GM10248 (cell line): ENCODE data around the gene RTP5.

Experiments
- CTCF ChIA-PET: fragments of 300-600 bp; sonication (Branson Sonifier 250); formaldehyde crosslinking; extraction: SDS; loops from one replicate; lab custom pipeline; 2021; ENCODE audit warnings: antibody characterized with exemption; lab: Yijun Ruan, JAX
- POLR2A ChIA-PET: fragments of 350-650 bp; sonication (Branson Sonifier 250); formaldehyde crosslinking; extraction: SDS; loops from one replicate; lab custom pipeline; 2020; ENCODE audit warnings: antibody characterized with exemption; lab: Yijun Ruan, JAX
- DNase-seq: peaks from one replicate; pipeline ENCODE4 v3.0.0; 2012; ENCODE audit errors: extremely low spot score
- CTCF ChIP-seq: IDR thresholded peaks from 2 replicates; pipeline ENCODE4 v1.5.1; 2012; ENCODE audit warnings: mild to moderate bottlenecking, low read depth; ENCODE audit errors: extremely low read depth, missing control alignments, control extremely low read depth

The RTP5 gene

GRCh38 chr2:241901500-241902351 lies 32.2 kb downstream of the RTP5 start:
- ChIA-PET POLR2A (interaction anchor here (0.6 kb wide), 1 partner anchor 208 kb away, joined by 7 read pairs; no protein-coding TSS in a partner anchor), CTCF (no interaction called here)
- no peak for DNase-seq
- no peak for TF ChIP-seq CTCF

- DNase-seq = no peak
- CTCF ChIA-PET = no interaction called here
- POLR2A ChIA-PET = no interaction called here
- no peak for TF ChIP-seq CTCF
Observed at GRCh38 chr2:241902357-241902991, 32.9 kb downstream of the RTP5 start.

GRCh38 chr2:241903121-241904010 lies 33.8 kb downstream of the RTP5 start:
- CTCF ChIA-PET = no interaction called here
- DNase-seq = no peak

GRCh38 chr2:241904011-241904718 lies 34.6 kb downstream of the RTP5 start:
- no peak for TF ChIP-seq CTCF
- ChIA-PET POLR2A (no interaction called here), CTCF (interaction anchor here (0.7 kb wide), 1 partner anchor 119 kb away, joined by 3 read pairs; no protein-coding TSS in a partner anchor)
- no peak for DNase-seq

More at GRCh38 chr2:241903121-241904010, 33.8 kb downstream of the RTP5 start:
- TF ChIP-seq CTCF = no peak
- POLR2A ChIA-PET = no interaction called here

- DNase-seq = no peak
- TF ChIP-seq CTCF = no peak
- POLR2A ChIA-PET = no interaction called here
- CTCF ChIA-PET = interaction anchor here (0.7 kb wide), 1 partner anchor 118 kb away, joined by 3 read pairs; no protein-coding TSS in a partner anchor
Observed at GRCh38 chr2:241904791-241905710, 35.5 kb downstream of the RTP5 start.
